Fibroblast of lung (primary cell): ENCODE data around the gene SPIB. TPM values are rescaled to one million over a fixed set of nuclear protein-coding genes. Genes with fewer than 3 reads are reported as not detected.
"Not testable (repeated sequence)": the region's sequence is repeated elsewhere in the genome, so short reads cannot be mapped to it uniquely, and the experiment has no call there.

Experiments used
- DNase-seq, 2 donors: peaks; one replicate each; pipeline versions ENCODE4 v3.0.0 to v3.0.0-alpha.2; 2010; ENCODE audit warnings: low read depth in 2 of 2
- H2AFZ ChIP-seq: 2 replicates; pipeline ENCODE4 v1.5.1; 2012; ENCODE audit warnings: low read length, control low read depth, inconsistent platforms
- H3K27ac ChIP-seq: 2 replicates; pipeline ENCODE4 v1.5.1; 2011; ENCODE audit warnings: low read length, control low read depth; ENCODE audit not compliant: insufficient read depth
- H3K27me3 ChIP-seq: 2 replicates; pipeline ENCODE4 v1.5.1; 2011; ENCODE audit warnings: mild to moderate bottlenecking, low read length; ENCODE audit not compliant: control insufficient read depth, insufficient read depth
- H3K36me3 ChIP-seq: 2 replicates; pipeline ENCODE4 v1.5.1; 2011; ENCODE audit warnings: low read length; ENCODE audit not compliant: control insufficient read depth, insufficient read depth
- H3K4me1 ChIP-seq: 2 replicates; pipeline ENCODE4 v1.5.1; 2011; ENCODE audit warnings: low read length; ENCODE audit not compliant: control insufficient read depth, insufficient read depth; ENCODE audit errors: extremely low read depth
- H3K4me2 ChIP-seq: 2 replicates; pipeline ENCODE4 v1.5.1; 2011; ENCODE audit warnings: low read length, control low read depth; ENCODE audit not compliant: insufficient read depth; ENCODE audit errors: extremely low read depth
- H3K4me3 ChIP-seq, 4 experiments: fragments of 200-600 bp in 1 of 4; sonication (generic) in 1 of 4; replicated peaks in 1 of 4; 2 replicates each; pipeline ENCODE4 v1.5.1; 2011 to 2016; ENCODE audit warnings: low read length in 4 of 4, low read depth in 3 of 4, mild to moderate bottlenecking in 3 of 4, control low read depth in 2 of 4, inconsistent platforms in 1 of 4, mixed read lengths in 1 of 4; ENCODE audit not compliant: insufficient read depth in 1 of 4; ENCODE audit errors: control extremely low read depth in 1 of 4
- H3K79me2 ChIP-seq: 2 replicates; pipeline ENCODE4 v1.5.1; 2012; ENCODE audit warnings: mild to moderate bottlenecking, low read length, inconsistent platforms; ENCODE audit not compliant: control insufficient read depth, insufficient read depth
- H3K9ac ChIP-seq: 2 replicates; pipeline ENCODE4 v1.5.1; 2011; ENCODE audit warnings: mild to moderate bottlenecking, low read length, control low read depth; ENCODE audit not compliant: insufficient read depth
- H3K9me3 ChIP-seq: 2 replicates; pipeline ENCODE4 v1.5.1; 2012; ENCODE audit warnings: low read depth, low read length; ENCODE audit not compliant: control insufficient read depth, insufficient read depth
- H4K20me1 ChIP-seq: 2 replicates; pipeline ENCODE4 v1.5.1; 2011; ENCODE audit warnings: low read length; ENCODE audit not compliant: control insufficient read depth, insufficient read depth; ENCODE audit errors: extremely low read depth
- CTCF ChIP-seq, 2 donors: IDR thresholded peaks in 1 of 2; conservative IDR thresholded peaks in 1 of 2; 1 replicate in 1 of 2; 2 replicates in 1 of 2; pipeline ENCODE4 v1.5.1; 2011 to 2012; ENCODE audit warnings: low read length in 2 of 2, control low read depth in 1 of 2, inconsistent platforms in 1 of 2, low read depth in 1 of 2, mild to moderate bottlenecking in 1 of 2
- EZH2 ChIP-seq: IDR thresholded peaks from 2 replicates; pipeline ENCODE4 v1.5.1; 2012; ENCODE audit warnings: low read length, control low read depth, mild to moderate bottlenecking; ENCODE audit errors: missing control alignments
- polyA plus RNA-seq, 2 donors: library from polyadenylated mRNA; depleted of rRNA in 1 of 2; stranded (reverse) in 1 of 2; unstranded in 1 of 2; fragments of >200 nt; gene quantifications; 2 replicates each; pipeline ENCODE4 v1.2.1, GENCODE V29; 2011 to 2012; ENCODE audit warnings: missing spikeins in 1 of 2
- total RNA-seq: library from RNA; depleted of rRNA; stranded (reverse); fragments of >200 nt; gene quantifications from 2 replicates; pipeline ENCODE4 v1.2.1, GENCODE V29; 2014

Gene SPIB
- total and polyA plus RNA-seq, 2 donors (not counting 1 experiment from before 2014, with no cell fraction given), result not detected

DNA sequence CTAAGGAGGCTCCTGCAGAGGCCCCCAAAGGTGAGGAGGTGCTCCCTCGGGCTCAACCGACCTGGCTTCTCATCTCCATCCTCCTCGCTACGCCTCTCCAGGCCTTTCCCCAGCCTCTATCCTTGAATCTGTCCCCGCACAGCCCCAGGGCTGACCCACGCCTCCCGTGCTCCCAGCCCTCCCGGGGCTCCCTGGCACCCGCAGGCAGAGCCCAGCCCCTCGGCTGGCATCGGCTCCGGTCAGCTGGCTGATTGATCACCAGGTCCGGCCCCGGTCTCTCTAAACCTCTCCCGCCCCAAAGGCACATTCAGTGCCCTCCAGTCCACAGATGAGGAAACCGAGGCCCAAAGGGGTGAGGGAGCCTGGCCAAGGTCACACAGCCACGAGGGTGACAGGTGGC, 16.5 kb downstream of the SPIB start:
- no peak overlapping the region for H3K4me2 ChIP-seq
- H3K27ac ChIP-seq, result no peak overlapping the region
- H3K4me1 ChIP-seq, result no peaks in the 10 kb centered on the region
- H3K79me2 ChIP-seq, result no peaks in the 10 kb centered on the region
- no peak for DNase-seq
- H3K9ac ChIP-seq, result no peak overlapping the region
- no peaks in the 10 kb centered on the region for H4K20me1 ChIP-seq
- no peak overlapping the region for H2AFZ ChIP-seq
- no peak overlapping the region for H3K4me3 ChIP-seq
- TF ChIP-seq CTCF (conservative IDR thresholded peaks at IDR 0.05 in 1 of 2, IDR thresholded peaks at IDR 0.05 in 1 of 2; ENCODE audit: low read depth in 1 of 2, low read length in 2 of 2) (no peak), EZH2 (no peak)
- H3K27me3 ChIP-seq, result peaks cover 16% of the 10 kb centered on the region
- H3K36me3 ChIP-seq, result no peaks in the 10 kb centered on the region
- no peaks in the 10 kb centered on the region for H3K9me3 ChIP-seq

DNA sequence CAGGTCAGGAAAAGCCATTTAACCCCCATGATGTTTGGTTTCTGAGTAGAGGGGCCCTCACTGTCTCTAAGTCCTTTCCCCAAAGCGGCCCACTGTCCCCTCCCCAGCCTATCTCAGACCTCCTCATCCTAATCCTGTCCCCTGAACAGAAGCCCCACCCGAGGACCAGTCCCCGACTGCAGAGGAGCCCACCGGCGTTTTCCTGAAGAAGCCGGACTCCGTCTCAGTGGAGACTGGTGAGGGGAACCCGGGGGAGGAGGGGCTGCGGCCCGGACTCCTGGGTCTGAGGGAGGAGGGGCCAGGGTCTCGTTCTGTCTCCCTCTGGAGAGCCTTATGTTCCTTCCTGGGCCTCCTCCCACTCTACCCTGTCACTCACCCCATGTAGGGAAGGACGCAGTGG, 16.9 kb downstream of the SPIB start:
- no peak overlapping the region for H3K4me3 ChIP-seq
- peaks cover 14% of the 10 kb centered on the region for H3K27me3 ChIP-seq

DNA sequence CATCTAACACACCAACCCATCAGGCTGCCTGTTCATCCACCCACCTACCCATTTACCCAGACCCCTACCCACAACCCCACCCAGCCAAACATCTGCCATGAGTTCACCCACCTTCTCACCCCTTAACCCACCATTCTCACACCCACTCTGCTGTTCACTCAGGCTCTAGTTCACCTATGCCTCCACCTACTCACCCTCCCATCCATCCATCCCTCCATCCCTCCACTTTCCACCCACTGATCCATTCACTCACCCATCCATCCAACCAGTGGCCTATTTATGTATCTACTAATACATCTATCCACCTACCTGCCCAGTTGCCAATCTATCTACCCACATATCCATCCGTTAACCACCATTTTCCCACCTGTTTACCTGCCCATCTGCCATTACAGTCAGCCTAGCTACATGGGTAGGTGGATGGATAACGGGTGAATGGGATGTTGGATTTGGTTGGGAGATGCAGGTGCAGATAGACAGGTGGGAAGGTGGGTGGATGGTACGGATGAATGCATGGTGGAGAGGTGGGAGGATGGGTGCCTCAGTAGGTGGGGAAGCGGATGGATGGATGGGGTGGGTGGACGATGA, 19.2 kb downstream of the SPIB start:
- Histone ChIP-seq H3K4me2 (no peak overlapping the region), H3K4me1 (no peaks in the 10 kb centered on the region), H3K4me3 (no peak overlapping the region), H4K20me1 (no peaks in the 10 kb centered on the region), H3K9me3 (no peaks in the 10 kb centered on the region), H3K27me3 (peaks cover 1% of the 10 kb centered on the region), H3K36me3 (no peaks in the 10 kb centered on the region), H3K9ac (no peak overlapping the region), H2AFZ (no peak overlapping the region), H3K79me2 (no peaks in the 10 kb centered on the region), H3K27ac (no peak overlapping the region)
- no peak for DNase-seq
- TF ChIP-seq CTCF (conservative IDR thresholded peaks at IDR 0.05 in 1 of 2, IDR thresholded peaks at IDR 0.05 in 1 of 2; ENCODE audit: low read depth in 1 of 2, low read length in 2 of 2) (no peak), EZH2 (no peak)

More for the DNA sequence above, 16.9 kb downstream of the SPIB start:
- no peaks in the 10 kb centered on the region for H4K20me1 ChIP-seq
- TF ChIP-seq EZH2, result no peak
- no peak for TF ChIP-seq CTCF (conservative IDR thresholded peaks at IDR 0.05 in 1 of 2, IDR thresholded peaks at IDR 0.05 in 1 of 2; ENCODE audit: low read depth in 1 of 2, low read length in 2 of 2)
- no peaks in the 10 kb centered on the region for H3K36me3 ChIP-seq
- H3K27ac ChIP-seq, result no peak overlapping the region
- no peak for DNase-seq
- no peaks in the 10 kb centered on the region for H3K9me3 ChIP-seq
- no peaks in the 10 kb centered on the region for H3K4me1 ChIP-seq
- no peak overlapping the region for H3K9ac ChIP-seq
- no peak overlapping the region for H2AFZ ChIP-seq
- H3K4me2 ChIP-seq, result no peak overlapping the region
- H3K79me2 ChIP-seq, result no peaks in the 10 kb centered on the region

- H3K79me2 ChIP-seq, H3K4me2 ChIP-seq, H3K36me3 ChIP-seq, DNase-seq, H3K27ac ChIP-seq, H3K9me3 ChIP-seq, H4K20me1 ChIP-seq, H3K9ac ChIP-seq, H3K4me3 ChIP-seq, H3K4me1 ChIP-seq, H3K27me3 ChIP-seq, H2AFZ ChIP-seq: not testable (repeated sequence)
Observed at GRCh38 chr19:50439130-50439529, 20.4 kb downstream of the SPIB start.
